ENCODE data around the gene PLEKHG2.

- TF ChIP-seq CTCF (IDR thresholded peaks at IDR 0.05) (no peak), POLR2AphosphoS5 (IDR thresholded peaks at IDR 0.05) (no peak), POLR2A (IDR thresholded peaks at IDR 0.05) (no peak), EP300 (IDR thresholded peaks at IDR 0.05) (no peak)
Observed at GRCh38 chr19:39413272-39413910, 922 bp downstream of the PLEKHG2 start.
